Uterus (tissue), 2 donors: ENCODE data around the gene MECP2.

ENCODE experiments used
- POLR2A ChIP-seq, 2 donors: fragments of 450-650 bp; IDR thresholded peaks; one replicate each; pipeline ENCODE4 v1.6.1; 2016; ENCODE audit warnings: antibody characterized with exemption in 2 of 2, mild to moderate bottlenecking in 1 of 2, moderate library complexity in 1 of 2
- TF ChIP-seq, protein P1 (sequence below), 4 experiments: fragments of 200-600 bp in 2 of 4; fragments of 450-650 bp in 2 of 4; sonication (generic) in 2 of 4; IDR thresholded peaks; one replicate each; pipeline ENCODE4 v1.5.1; 2016 to 2019; ENCODE audit warnings: antibody characterized with exemption in 4 of 4, mild to moderate bottlenecking in 2 of 4, moderate library complexity in 1 of 4

DNA sequence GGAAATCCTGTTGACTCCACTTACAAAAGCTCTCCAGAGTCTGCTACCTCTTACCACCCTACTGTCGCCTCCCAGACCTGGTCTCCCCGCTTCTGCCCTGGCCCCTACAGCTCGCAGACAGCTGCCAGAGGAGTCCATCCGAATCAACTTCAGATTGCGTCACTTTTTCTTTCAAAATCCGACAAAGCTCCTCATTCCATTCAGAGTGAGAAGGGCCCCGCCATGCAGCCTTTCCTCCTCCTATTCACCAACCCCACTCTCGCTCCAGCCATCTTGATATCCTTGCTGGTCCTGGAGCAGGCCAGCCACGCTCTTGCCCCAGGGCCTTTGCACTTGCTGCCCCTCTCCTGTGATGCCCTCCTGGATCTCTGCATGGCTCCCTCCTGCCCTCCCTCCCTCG, 41.3 kb upstream of the MECP2 start:
- TF ChIP-seq, protein P1, sequence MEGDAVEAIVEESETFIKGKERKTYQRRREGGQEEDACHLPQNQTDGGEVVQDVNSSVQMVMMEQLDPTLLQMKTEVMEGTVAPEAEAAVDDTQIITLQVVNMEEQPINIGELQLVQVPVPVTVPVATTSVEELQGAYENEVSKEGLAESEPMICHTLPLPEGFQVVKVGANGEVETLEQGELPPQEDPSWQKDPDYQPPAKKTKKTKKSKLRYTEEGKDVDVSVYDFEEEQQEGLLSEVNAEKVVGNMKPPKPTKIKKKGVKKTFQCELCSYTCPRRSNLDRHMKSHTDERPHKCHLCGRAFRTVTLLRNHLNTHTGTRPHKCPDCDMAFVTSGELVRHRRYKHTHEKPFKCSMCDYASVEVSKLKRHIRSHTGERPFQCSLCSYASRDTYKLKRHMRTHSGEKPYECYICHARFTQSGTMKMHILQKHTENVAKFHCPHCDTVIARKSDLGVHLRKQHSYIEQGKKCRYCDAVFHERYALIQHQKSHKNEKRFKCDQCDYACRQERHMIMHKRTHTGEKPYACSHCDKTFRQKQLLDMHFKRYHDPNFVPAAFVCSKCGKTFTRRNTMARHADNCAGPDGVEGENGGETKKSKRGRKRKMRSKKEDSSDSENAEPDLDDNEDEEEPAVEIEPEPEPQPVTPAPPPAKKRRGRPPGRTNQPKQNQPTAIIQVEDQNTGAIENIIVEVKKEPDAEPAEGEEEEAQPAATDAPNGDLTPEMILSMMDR (IDR thresholded peaks at IDR 0.05), result no peak
- no peak for TF ChIP-seq POLR2A (IDR thresholded peaks at IDR 0.05)
